K562 (cell line): ENCODE results near the gene ZNF438. TPM values are rescaled to one million over a fixed set of nuclear protein-coding genes. Genes with fewer than 3 reads are reported as not detected.

Experiments
- ATAC-seq: fragments of 200-7000 bp; cut with Tn5 transposase; 3 replicates; pipeline ENCODE4 v1.9.1; 2020; ENCODE audit warnings: moderate library complexity
- BruUV-seq: library from RNA; stranded (reverse); fragments of 400-500 nt; replicated peaks from 2 replicates; lab custom pipeline; 2021; lab: Mats Ljungman, UMichigan
- CTCF ChIA-PET: fragments of 300-600 bp; formaldehyde crosslinking; extraction: SDS; loops from one replicate; lab custom pipeline; 2021; ENCODE audit warnings: low intra/inter-chr PET ratio; lab: Yijun Ruan, JAX
- POLR2A ChIA-PET: fragments of 300-600, 350-650 bp; sonication (Branson Sonifier 250); formaldehyde crosslinking; extraction: SDS; loops from one replicate; lab custom pipeline; 2021; ENCODE audit warnings: antibody characterized with exemption, inconsistent platforms; lab: Yijun Ruan, JAX
- DNase-seq, 4 experiments: peaks; one replicate each; pipeline versions ENCODE4 v3.0.0 to v3.0.0-alpha.2; 2011 to 2018; ENCODE audit warnings: low spot score in 3 of 4, mixed read lengths in 3 of 4; ENCODE audit errors: extremely low read depth in 1 of 4
- FAIRE-seq: peaks from 2 replicates; lab custom pipeline; 2011; peaks lifted over from hg19 to GRCh38; lab: Jason Lieb, UNC
- H2AFZ ChIP-seq: 2 replicates; pipeline ENCODE4 v1.6.0; 2011; ENCODE audit warnings: low read depth, low read length, control low read depth, inconsistent platforms
- H3K27ac ChIP-seq: fragments of 200-600 bp; 3 replicates; pipeline ENCODE4 v1.8.0; 2011; ENCODE audit warnings: low read depth, mild to moderate bottlenecking, control low read depth, inconsistent platforms, low read length, moderate library complexity, mixed read lengths; ENCODE audit errors: extremely low read depth
- H3K27me3 ChIP-seq, 2 experiments: fragments of 300-600 bp in 1 of 2; 2 replicates in 1 of 2; 3 replicates in 1 of 2; pipeline versions ENCODE4 v1.6.0 to v1.8.0; 2011; ENCODE audit warnings: inconsistent platforms in 2 of 2, low read length in 2 of 2, mild to moderate bottlenecking in 1 of 2, mixed read lengths in 1 of 2, moderate library complexity in 1 of 2; ENCODE audit not compliant: control insufficient read depth in 2 of 2, insufficient read depth in 2 of 2
- H3K36me3 ChIP-seq: fragments of 300-600 bp; 3 replicates; pipeline ENCODE4 v1.8.0; 2011; ENCODE audit warnings: mild to moderate bottlenecking, low read length, inconsistent platforms; ENCODE audit not compliant: control insufficient read depth, insufficient read depth
- H3K4me1 ChIP-seq, 2 experiments: fragments of 200-600 bp in 1 of 2; replicated peaks in 1 of 2; 2 replicates in 1 of 2; 3 replicates in 1 of 2; pipeline versions ENCODE4 v1.5.1 to v1.8.0; 2011; ENCODE audit warnings: inconsistent platforms in 2 of 2, low read length in 2 of 2, mild to moderate bottlenecking in 1 of 2, mixed read lengths in 1 of 2, moderate library complexity in 1 of 2; ENCODE audit not compliant: control insufficient read depth in 2 of 2, insufficient read depth in 2 of 2
- H3K4me2 ChIP-seq: 2 replicates; pipeline ENCODE4 v1.6.1; 2011; ENCODE audit warnings: low read length, control low read depth, inconsistent platforms, mixed read lengths; ENCODE audit not compliant: insufficient read depth
- H3K4me3 ChIP-seq: fragments of 200-600 bp; sonication (generic), shearing (Covaris generic); 2 replicates; pipeline ENCODE4 v1.5.1; 2016; ENCODE audit warnings: control low read depth, inconsistent platforms
- H3K79me2 ChIP-seq: fragments of 200-600 bp; 3 replicates; pipeline ENCODE4 v1.8.0; 2011; ENCODE audit warnings: low read length, inconsistent platforms; ENCODE audit not compliant: control insufficient read depth, insufficient read depth
- H3K9ac ChIP-seq, 2 experiments: 2 replicates each; pipeline versions ENCODE4 v1.6.0 to v1.6.1; 2011; ENCODE audit warnings: low read depth in 2 of 2, low read length in 2 of 2, control low read depth in 1 of 2, inconsistent platforms in 1 of 2, mild to moderate bottlenecking in 1 of 2, mixed read lengths in 1 of 2; ENCODE audit not compliant: insufficient read depth in 1 of 2
- H3K9me1 ChIP-seq: one replicate; pipeline ENCODE4 v1.6.0; 2011; ENCODE audit warnings: inconsistent platforms, mild to moderate bottlenecking, low read length, moderate library complexity; ENCODE audit not compliant: control insufficient read depth, insufficient read depth
- H3K9me3 ChIP-seq: replicated peaks from 2 replicates; pipeline ENCODE4 v1.5.1; 2011; ENCODE audit warnings: low read depth, low read length, inconsistent platforms; ENCODE audit not compliant: control insufficient read depth, insufficient read depth
- H4K20me1 ChIP-seq: replicated peaks from 2 replicates; pipeline ENCODE4 v1.6.1; 2011; ENCODE audit warnings: low read length, inconsistent platforms, mixed read lengths; ENCODE audit not compliant: control insufficient read depth, insufficient read depth
- ETV5 ChIP-seq: sonication (generic); formaldehyde crosslinking; IDR thresholded peaks from 2 replicates; pipeline ENCODE4 v1.4.0; 2020; ENCODE audit warnings: low read depth, mild to moderate bottlenecking, missing genetic modification reagents
- PCBP1 ChIP-seq: fragments of 200-400 bp; formaldehyde crosslinking; IDR thresholded peaks from 2 replicates; pipeline ENCODE4 v1.6.1; 2018; ENCODE audit warnings: mild to moderate bottlenecking, low read depth, low read length; ENCODE audit not compliant: poor library complexity, severe bottlenecking
- PTTG1 ChIP-seq: fragments of 450-650 bp; IDR thresholded peaks from 2 replicates; pipeline ENCODE4 v1.6.1; 2016; ENCODE audit warnings: low read depth, mild to moderate bottlenecking, missing genetic modification characterization, missing compliant biosample characterization
- STAT5A ChIP-seq: IDR thresholded peaks from 2 replicates; pipeline ENCODE4 v1.6.1; 2012; ENCODE audit warnings: low read length, inconsistent platforms, borderline replicate concordance
- ZNF780A ChIP-seq: fragments of 250-450 bp; sonication (Bioruptor Pico); IDR thresholded peaks from 2 replicates; pipeline ENCODE4 v1.5.0; 2021; ENCODE audit warnings: mild to moderate bottlenecking
- WGBS: fragments of 100-300 bp; shearing (Covaris generic); methylation state at CpG from one replicate; pipeline ENCODE4 v1.1.6; 2016; ENCODE audit warnings: low coverage, mixed read lengths; ENCODE audit not compliant: insufficient coverage; ENCODE audit errors: missing lambda C conversion rate; 5-methylcytosine and 5-hydroxymethylcytosine counted together
- in situ Hi-C: fragments of 300-500 bp; cut with MboI; formaldehyde crosslinking; loops from 4 replicates; pipeline ENCODE4 v1.15.0; 2018; ENCODE audit warnings: inconsistent platforms, mixed read lengths
- intact Hi-C: fragments of 100-400 bp; cut with micrococcal nuclease; formaldehyde crosslinking; loops from 2 replicates; pipeline ENCODE4 v1.14.2; 2022
- polyA plus RNA-seq, 8 experiments: library from polyadenylated mRNA; depleted of rRNA in 4 of 8; stranded (reverse) in 5 of 8; unstranded in 3 of 8; fragments of >200 nt; fragmentation: Nextera tagmentation in 2 of 8; fragmentation: Illumina TruSeq in 1 of 8; extraction: Ambion mirVana in 2 of 8; extraction: Trizol in 1 of 8; gene quantifications; 2 replicates each; pipeline versions ENCODE4 v1.2.1 to v1.2.3, GENCODE V29; 2011 to 2014; ENCODE audit warnings: inconsistent platforms in 1 of 8, missing spikeins in 1 of 8
- total RNA-seq, 7 experiments: library from RNA; depleted of rRNA in 6 of 7; stranded (reverse); fragments of >200 nt in 6 of 7; fragmentation: Illumina TruSeq in 2 of 7; extraction: Trizol in 2 of 7; gene quantifications; 2 replicates each; pipeline versions ENCODE4 v1.2.1 to v1.2.3, GENCODE V29; 2011 to 2021; ENCODE audit warnings: low replicate concordance in 1 of 7

The ZNF438 gene
- total and polyA plus RNA-seq, 9 of the 15 experiments (the other 6 are each of a cell fraction or from before 2014, with no cell fraction given) = 0.45 to 1.5 (median 0.91) TPM

DNA sequence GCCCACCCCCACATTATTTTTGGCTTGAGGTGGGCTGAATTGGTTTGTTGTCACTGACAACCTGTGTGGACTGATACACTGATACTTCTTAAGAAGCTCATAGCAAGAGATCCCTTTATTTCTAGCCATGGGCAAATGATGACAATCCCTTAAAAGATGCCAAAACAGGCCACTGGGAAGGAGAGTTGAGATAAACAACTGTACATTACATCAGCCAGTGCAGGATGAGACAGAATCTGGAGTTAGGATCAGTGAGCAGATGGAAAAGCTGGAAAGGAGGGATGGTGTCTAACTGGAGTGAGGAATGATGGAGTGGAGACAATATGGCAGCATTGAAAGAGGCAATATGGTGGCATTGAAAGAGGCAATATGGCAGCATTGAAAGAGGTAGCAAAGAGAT, 206.2 kb downstream of the ZNF438 start:
- in situ Hi-C loops (no loop called here), intact Hi-C loops (no loop called here)
- Histone ChIP-seq H3K27ac (no peak overlapping the region), H3K4me2 (no peak overlapping the region), H3K79me2 (no peaks in the 10 kb centered on the region), H2AFZ (no peak overlapping the region), H3K27me3 (peaks cover 0 to 11% of the 10 kb centered on the region in 2 experiments; a peak in 3 of 5 replicates), H3K9ac (no peak overlapping the region), H3K9me3 (peaks cover 3% of the 10 kb centered on the region), H3K36me3 (no peaks in the 10 kb centered on the region), H3K4me1 (peaks cover 9 to 15% of the 10 kb centered on the region in 2 experiments), H4K20me1 (peaks cover 9% of the 10 kb centered on the region; the same call in 1 of the 2 replicates), H3K4me3 (no peak overlapping the region), H3K9me1 (no peaks in the 10 kb centered on the region)
- ATAC-seq (no peak), DNase-seq (no peak), FAIRE-seq (no peak)
- no TSS peak for BruUV-seq
- no peak for TF ChIP-seq PTTG1
- ChIA-PET POLR2A (no interaction called here), CTCF (no interaction called here)

DNA sequence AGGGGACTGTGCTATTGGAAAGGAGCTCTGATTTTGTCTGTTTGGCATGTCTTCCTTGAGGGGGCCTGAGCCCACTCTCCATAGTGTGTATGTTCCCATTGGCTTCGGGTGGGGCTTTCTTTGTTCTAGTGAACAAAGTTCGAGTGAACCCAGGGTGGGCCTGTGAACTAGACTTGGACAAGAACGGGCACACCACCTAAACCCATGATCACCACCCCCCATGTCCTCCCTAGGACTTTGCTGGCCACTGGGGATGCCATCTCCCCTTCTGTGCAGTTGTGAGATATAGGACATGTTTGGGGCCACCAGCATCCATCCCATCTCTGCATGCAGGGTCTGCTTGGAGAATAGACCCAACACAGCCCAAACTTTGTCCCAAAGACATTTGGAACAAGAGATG, 206.6 kb downstream of the ZNF438 start:
- CTCF ChIA-PET = no interaction called here
- Histone ChIP-seq H3K27ac (no peak overlapping the region), H3K27me3 (peaks cover 0 to 10% of the 10 kb centered on the region in 2 experiments; a peak in 3 of 5 replicates), H3K9me1 (no peaks in the 10 kb centered on the region), H3K79me2 (no peaks in the 10 kb centered on the region), H3K36me3 (no peaks in the 10 kb centered on the region), H3K9me3 (peaks cover 3% of the 10 kb centered on the region), H4K20me1 (peaks cover 9% of the 10 kb centered on the region; the same call in 1 of the 2 replicates), H3K4me1 (peaks cover 9 to 20% of the 10 kb centered on the region in 2 experiments), H3K9ac (no peak overlapping the region), H3K4me2 (no peak overlapping the region), H2AFZ (no peak overlapping the region), H3K4me3 (no peak overlapping the region)
- WGBS = 4% methylated on average over 3 of the region's 3 CpGs
- no TSS peak for BruUV-seq
- POLR2A ChIA-PET = no interaction called here
- no peak for DNase-seq
- FAIRE-seq = no peak
- ATAC-seq = no peak
- intact Hi-C loops = no loop called here
- in situ Hi-C loops = no loop called here
- no peak for TF ChIP-seq ZNF780A (CRISPR knock-in tag)
- TF ChIP-seq STAT5A = no peak
- TF ChIP-seq PCBP1 = no peak
- no peak for TF ChIP-seq ETV5
